H7 (cell line): Measurements from ENCODE around the gene SNED1. TPM values are rescaled to one million over a fixed set of nuclear protein-coding genes. Genes with fewer than 3 reads are reported as not detected.

Source experiments
- DNase-seq: peaks from one replicate; pipeline ENCODE4 v3.0.0; 2012
- H3K27me3 ChIP-seq: 2 replicates; pipeline ENCODE4 v1.6.0; 2011; ENCODE audit warnings: mild to moderate bottlenecking, low read length; ENCODE audit not compliant: control insufficient read depth, insufficient read depth
- H3K36me3 ChIP-seq: replicated peaks from 2 replicates; pipeline ENCODE4 v1.5.1; 2011; ENCODE audit warnings: low read length; ENCODE audit not compliant: control insufficient read depth, insufficient read depth
- H3K4me3 ChIP-seq: 2 replicates; pipeline ENCODE4 v1.5.1; 2011; ENCODE audit warnings: low read depth, mild to moderate bottlenecking, control low read depth, low read length, moderate library complexity; ENCODE audit not compliant: insufficient read depth
- total RNA-seq: library from RNA; depleted of rRNA; stranded (reverse); fragments of >200 nt; shearing (Covaris generic); gene quantifications from 2 replicates; pipeline ENCODE4 v1.2.3, GENCODE V29; 2014; rRNA removed

The SNED1 gene
- total RNA-seq: 0.52 and 1.1 TPM in 2 replicates

DNA sequence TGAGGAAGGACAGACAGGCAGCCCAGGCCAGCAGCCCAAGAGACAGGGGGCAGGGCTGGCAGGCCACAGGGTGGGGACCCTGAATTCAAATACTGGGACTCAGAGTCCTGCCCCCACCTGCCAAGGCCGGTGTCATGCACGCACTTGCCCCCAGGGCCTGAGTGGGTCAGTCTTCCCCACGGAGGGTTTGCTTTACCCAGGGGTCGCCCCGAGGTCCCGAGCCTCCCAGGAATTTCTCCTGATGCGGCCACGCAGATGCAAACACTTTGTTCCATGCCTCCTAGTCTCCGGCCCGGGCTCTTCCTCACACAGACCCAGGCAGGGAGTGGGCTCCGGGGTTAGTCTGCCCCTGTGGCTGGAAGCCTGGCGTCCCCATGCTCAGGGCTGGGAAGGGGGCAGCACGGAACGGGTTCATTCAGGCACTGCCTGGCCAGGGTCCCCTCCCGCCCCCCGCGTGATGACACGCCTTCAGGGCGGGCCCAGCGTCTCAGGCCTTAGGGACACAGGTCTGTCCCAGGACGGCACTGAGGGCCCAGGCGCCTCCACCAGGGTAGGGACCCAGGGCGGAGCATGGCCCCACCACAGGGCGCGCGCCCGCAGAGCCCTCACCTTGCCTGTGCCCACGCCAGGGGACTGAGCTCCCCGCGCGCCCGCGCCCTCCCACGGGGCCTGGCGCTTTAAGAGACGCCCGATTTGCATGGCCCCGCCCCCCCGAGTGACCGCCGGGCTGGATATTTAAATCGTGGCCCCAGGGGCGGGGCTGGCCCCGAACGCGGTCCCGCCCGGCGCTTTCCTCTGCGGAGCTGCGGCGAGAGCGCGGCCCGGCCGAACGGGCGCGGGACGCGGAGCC, at the start of gene SNED1:
Gene SNED1 (plus strand): TSS at position 763 of the 850 bp plus-strand sequence. CDS start 220 bp downstream, outside the sequence.
- Histone ChIP-seq H3K4me3 (peak within 1 kb of the TSS; percentile 62), H3K27me3 (peaks cover 15% of the 10 kb centered on the region), H3K36me3 (no peaks in the 10 kb centered on the region)
- DNase-seq: peak; percentile 98

DNA sequence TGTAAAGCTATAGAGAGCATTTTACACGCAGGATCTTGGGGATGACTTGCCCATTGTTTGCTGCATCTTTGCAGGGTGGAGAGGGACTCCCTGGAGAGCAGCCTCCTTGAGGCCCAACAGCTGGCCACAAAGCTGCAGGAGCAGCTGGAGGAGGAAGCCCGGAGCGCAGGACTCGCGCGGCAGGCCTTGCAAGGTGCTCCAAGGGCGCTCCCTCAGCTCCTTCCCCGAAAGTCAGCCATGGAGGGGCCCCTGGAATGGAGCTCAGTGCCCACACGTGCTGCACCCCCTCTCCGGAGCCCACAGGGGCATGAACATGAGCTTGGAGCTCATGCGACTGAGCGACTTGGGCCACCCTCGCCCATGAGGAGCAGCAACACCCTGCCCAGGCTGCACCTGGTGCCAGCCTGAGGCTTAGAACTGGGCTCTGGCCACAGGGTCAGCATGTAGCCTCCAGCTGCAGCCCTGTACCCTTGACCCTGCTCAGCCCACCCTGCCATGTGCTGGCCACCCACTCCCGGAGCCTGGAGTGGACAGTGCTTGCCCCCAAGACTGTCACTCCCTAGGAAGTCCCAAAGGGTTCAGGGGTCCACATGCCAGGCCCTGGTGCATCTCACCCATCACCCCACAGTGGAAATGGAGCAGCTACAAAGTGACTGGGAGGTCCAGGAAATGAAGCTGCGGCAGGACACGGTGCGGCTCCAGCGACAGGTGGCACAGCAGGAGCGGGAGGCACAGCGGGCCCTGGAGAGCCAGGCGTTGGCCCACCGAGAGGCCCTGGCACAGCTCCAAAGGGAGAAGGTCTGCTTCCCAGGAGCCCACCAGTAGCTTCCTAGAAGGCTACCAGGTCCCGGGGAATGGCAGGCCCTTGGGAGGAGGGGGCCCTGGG, 49.3 kb upstream of the SNED1 start:
- no peaks in the 10 kb centered on the region for H3K36me3 ChIP-seq
- no peak overlapping the region for H3K4me3 ChIP-seq
- DNase-seq: peak; percentile 58
- H3K27me3 ChIP-seq: no peaks in the 10 kb centered on the region

DNA sequence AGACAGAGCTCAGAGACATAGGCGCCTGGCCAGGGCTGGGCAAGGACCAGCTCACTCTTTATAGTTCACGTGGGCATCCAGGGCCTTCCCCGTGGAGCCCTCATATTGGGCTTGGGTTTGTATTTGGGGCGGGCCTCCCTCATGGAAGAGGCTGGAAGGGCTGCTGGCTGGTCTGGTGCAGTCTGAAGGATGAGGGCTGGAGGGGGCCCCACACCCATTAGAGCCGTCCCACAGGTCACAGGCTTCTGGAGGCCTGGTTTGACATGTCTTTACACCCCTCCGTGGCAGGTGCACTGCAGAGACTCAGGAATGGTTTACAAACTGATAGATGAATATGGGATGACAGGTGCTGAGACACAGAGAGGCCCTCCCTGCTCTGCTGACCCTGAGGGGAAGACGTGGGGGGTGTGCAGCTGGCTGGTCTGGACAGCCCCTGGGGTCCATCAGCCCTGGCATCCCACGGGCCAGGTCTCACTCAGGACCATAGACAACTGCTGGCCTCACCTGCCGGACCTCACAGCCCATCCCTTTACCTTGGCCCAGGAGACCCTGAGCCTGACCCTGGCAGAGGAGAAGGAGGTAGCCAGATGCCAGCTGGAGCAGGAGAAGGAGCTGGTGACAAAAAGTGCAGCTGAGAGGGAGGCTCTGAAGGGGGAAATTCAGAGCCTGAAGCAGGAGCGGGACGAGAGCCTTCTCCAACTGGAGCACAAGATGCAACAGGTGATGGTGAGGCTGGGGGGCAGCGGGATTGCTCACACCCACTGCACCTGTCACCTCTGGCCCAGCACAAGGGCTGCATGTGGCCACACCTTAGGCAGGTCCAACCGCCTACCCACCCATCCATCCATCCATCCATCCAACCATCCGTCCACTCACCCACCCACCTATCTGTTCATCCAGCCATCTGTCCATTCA, 48.4 kb upstream of the SNED1 start:
- H3K4me3 ChIP-seq: no peak overlapping the region
- H3K36me3 ChIP-seq: no peaks in the 10 kb centered on the region
- DNase-seq: peak; percentile 46
- H3K27me3 ChIP-seq: no peaks in the 10 kb centered on the region

DNA sequence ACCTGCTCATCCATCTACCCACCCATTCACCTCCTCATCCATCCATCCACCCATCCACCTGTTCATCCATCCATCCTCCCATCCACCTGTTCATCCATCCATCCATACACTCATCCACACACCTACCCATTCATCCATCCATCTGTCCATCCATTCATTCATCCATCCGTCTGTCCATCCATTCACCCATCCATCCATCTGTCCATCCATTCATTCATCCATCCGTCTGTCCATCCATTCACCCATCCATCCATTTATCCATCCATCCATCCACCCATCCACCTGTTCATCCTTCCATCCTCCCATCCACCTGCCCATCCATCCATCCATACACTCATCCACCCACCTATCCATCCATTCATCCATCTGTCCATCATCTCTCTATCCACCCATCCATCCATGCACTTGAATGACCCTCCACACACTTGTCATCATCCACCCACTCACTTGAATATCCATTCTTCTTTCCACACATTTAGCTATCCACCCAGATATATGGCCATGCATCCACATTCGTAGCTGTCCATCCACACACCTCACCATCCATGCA, 47.3 kb upstream of the SNED1 start:
- H3K4me3 ChIP-seq: no peak overlapping the region
- no peaks in the 10 kb centered on the region for H3K36me3 ChIP-seq
- no peaks in the 10 kb centered on the region for H3K27me3 ChIP-seq
- no peak for DNase-seq

DNA sequence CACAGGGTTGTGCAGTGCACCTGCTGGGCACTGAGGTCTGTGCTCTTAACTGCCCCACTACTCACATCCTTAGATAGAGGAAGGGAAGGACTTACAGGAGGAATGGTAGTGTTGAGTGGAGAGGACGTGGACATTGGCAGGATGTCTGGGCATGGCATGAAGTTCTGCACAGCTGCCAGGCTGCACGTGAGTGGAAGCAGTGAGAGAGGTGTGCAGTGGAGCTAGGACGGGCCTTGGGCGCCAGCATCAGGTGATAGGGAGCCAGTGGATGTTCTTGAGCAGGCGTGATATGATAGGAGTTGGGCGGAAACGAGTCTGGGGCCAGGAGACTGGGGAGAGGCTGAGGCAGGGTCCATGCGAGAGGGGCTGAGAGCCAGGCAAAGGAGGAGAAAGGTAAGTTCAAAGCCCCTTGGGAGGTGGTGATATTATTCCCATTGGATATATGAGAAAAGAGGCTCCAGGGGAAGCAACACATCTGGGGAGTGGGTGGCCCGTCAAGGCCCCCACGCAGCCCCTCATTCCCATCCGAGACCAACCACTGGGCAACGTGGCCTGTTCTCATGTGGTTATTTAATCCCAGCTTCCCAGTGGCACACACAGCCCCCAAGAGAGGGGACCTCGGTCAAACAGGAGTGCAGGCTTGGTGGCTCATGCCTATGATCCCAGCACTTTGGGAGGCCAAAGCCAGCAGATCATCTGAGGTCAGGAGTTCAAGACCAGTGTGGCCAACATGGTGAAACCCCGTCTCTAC, 45.7 kb upstream of the SNED1 start:
- DNase-seq: peak; percentile 30
- Histone ChIP-seq H3K36me3 (no peaks in the 10 kb centered on the region), H3K4me3 (no peak overlapping the region), H3K27me3 (no peaks in the 10 kb centered on the region)

DNA sequence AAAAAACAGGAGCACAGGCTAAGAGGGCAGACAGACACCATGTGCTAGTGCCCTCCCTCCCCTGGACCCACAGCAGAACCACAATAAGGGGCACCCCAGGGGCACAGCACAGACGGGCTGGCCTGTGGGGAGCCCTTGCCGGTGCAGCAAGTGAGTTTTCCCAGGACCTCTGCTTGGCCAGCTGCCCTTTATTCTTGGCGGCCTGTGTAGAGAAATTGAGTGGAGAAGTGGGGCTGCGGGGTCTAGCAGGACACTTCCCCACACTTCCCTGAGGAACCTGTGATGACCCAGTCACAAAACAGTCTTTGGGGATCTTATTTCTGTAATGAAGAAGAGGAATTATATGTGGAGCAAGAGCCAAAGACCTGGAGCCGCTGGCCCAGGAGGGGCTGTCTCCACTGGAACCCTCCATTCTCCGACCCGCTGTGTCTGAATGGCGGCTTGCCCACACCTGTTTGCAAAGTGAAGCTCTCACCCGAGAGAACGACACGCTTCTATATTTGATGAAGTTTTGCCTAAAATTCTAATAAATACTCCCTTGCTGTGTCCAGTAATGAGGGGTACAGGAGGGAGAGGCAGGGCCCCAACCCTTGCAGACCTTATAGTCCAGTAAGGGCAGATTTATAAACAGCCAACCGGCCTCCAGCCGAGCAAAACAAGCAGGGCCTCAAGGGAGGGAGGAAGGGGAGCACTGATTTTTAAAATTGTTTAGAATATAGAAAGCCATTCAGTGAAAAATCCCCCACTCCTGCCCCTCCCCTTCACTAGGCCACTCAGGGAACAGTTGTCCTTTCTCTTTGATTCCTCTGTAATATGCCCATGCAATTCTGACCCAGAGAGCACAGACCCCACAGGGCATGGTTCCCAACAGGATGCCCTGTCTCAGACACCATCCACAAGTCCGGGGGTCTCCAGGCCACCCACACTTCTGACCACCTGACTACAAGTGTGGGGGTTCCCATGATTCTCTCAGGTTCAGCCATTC, 44.7 kb upstream of the SNED1 start:
- Histone ChIP-seq H3K27me3 (no peaks in the 10 kb centered on the region), H3K4me3 (no peak overlapping the region), H3K36me3 (no peaks in the 10 kb centered on the region)
- DNase-seq: peak; percentile 43

DNA sequence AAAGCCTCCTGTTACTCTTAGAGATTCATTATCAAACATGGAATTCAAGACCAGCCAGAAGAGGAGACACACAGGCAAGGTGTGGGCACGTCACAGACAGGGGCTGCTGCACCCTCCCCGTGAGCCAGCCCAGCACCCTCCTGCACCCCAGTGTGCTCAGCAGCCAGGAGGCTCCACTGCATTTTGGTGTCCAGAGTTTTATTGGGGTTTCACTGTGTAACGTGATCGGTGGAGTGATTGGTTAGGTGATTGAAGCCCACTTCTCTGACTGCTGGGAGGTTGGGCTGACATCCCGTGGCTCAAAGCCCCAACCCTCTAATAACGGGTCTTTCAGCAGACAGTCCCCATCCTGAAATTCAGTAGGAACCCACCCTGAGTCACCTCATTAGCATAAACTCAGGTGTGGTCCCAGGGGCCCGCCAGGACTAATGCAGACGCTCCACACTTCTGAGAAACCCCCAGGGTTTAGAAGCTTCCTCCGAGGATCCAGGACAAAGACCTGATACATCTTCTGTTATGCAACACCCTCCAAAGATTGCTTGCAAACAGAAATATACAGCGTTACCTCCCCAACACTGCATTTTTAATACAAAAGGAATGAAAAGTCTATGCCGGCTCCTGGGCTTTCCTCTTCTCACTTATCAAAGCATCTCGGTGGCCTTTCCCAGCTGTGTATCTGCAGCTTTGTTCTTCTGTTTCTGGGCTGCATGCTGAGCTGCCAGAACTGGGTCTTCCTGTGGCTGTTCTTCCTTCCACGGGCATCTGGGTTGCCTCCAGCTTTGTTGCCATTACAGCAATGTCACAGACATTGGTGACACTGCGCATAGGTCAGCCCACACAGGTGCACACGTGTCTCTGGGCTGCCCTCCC, 43.7 kb upstream of the SNED1 start:
- Histone ChIP-seq H3K36me3 (no peaks in the 10 kb centered on the region), H3K4me3 (no peak overlapping the region), H3K27me3 (no peaks in the 10 kb centered on the region)
- DNase-seq: peak; percentile 64

DNA sequence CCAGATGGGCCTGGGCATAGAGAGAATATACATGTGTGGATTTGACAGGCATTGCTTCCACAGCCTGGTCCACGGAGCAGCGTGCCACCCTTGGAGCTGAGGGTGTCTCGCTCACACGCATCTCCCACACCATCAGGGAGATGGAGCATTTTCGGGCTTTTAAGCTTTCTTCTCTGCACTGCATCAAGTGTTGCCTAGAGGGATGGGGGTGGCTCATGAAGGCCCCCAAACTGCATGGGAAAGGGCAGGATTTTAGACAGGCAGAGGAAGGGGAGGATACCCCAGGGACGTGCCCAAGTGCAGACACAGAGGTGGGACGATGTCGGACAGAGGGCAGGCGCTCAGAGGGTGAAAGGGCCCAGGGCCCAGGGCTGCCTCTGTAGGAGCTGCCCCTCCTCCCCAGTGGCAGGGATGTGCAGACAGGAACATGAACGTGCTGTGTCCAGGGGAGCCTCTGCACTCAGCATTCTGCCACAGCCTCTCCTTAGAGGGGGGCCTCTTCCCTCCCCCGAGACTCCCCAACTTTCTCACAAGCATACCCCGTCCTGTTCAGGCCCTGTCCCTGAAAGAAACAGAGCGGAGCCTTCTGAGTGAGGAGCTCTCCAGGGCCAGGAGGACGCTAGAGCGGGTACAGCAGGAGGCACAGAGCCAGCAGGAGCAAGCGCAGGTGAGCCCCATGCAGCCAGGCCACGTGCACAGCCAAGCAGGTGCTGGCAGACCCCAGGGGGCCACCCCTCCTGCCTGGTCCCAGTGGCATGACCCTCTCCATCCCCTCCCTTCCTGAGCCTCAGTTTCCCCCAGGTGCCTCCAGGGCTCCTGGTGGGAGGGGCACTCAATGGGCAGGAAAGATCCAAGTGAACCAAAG, 42.9 kb upstream of the SNED1 start:
- Histone ChIP-seq H3K27me3 (no peaks in the 10 kb centered on the region), H3K36me3 (no peaks in the 10 kb centered on the region), H3K4me3 (no peak overlapping the region)
- DNase-seq: peak; percentile 57

DNA sequence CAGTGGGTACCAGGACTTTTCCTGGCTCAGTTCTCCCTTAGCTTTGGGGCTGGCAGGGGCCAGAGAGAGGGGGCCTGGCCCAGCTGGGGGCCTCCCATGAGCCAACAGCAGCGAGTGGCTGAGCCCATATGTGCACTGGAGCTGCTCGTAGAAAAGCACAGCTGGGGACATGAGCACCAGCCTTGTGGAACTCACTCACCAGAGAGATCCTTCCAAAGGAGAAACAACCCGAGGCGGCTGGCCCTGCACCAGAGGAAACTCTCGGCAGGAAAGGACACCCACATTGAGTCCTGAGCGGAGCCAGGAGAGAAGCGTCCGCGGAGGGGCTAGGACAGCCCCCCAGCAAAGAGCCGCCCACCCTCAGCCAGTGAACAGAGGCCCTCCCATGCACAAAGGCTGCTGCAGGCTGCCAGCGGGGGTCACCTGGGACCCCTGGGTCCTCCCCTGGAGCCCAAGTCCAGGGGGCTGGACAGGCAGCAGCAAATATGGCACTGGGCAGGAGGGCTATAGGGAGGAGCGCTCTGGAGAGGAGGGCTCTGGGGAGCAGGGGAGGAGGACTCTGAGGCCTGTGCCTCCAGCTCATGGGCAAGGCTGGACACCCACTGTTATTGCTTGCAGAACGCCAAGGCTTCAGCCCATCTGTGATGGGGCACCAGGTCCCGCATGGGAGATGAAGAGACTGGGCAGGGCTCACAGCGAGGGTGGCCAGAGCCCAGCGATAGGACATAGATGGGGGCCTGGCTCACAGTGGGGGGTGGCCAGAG, 42.1 kb upstream of the SNED1 start:
- DNase-seq: peak; percentile 57

DNA sequence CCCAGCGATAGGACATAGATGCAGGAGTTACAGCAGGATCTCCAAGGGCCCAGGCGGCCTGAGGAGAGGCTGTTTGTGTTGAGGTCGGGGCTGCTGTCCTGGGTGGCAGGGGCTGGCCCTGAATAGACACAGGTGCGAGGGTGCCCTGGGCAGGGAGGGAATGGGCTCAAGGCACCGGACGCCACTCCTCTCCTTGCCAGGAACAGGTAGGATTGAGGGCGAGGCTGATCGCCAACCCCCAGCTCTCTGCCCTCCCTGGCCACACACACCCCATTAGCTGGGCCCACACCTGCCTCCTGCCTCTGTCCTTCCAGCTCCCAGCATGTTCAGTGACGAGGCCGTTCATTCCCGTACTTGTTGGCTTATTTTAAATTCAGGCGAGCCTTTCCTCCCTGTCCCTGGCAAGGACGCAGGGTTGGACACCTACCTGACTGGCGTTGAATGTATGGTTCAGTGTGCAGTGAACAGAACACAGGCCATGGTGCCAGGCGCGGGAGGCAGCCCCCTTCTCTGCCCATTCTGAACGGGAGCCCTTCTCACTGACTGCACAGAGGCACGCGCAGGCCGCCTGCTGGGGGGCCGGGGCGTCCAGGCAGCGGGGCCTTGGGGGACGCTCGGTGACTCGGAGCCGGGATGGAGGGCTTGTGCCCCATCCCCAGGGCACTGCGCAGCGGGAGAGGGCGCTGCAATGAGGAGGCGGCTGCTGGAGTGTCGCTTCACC, 41.3 kb upstream of the SNED1 start:
- peak; percentile 62 for DNase-seq
- Histone ChIP-seq H3K4me3 (no peak overlapping the region), H3K36me3 (no peaks in the 10 kb centered on the region), H3K27me3 (no peaks in the 10 kb centered on the region)

More for the DNA sequence above, 42.1 kb upstream of the SNED1 start:
- Histone ChIP-seq H3K4me3 (no peak overlapping the region), H3K36me3 (no peaks in the 10 kb centered on the region), H3K27me3 (no peaks in the 10 kb centered on the region)
